Gastrocnemius medialis (tissue), 4 donors: Measurements from ENCODE around the gene KRTAP12-4. TPM values are rescaled to one million over a fixed set of nuclear protein-coding genes. Genes with fewer than 3 reads are reported as not detected.

Experiments used
- ATAC-seq, 2 donors: fragments of 150-250 bp; one replicate each; pipeline ENCODE4 v1.9.1; 2016
- DNase-seq, 2 donors: peaks; one replicate each; pipeline ENCODE4 v3.0.0-alpha.2; 2019
- H3K27ac ChIP-seq, 4 donors: fragments of 200-600 bp; sonication (generic); 1 replicate in 1 of 4; 2 replicates in 3 of 4; pipeline ENCODE4 v1.5.1; 2016 to 2018; ENCODE audit warnings: mild to moderate bottlenecking in 2 of 4, moderate library complexity in 1 of 4
- H3K27me3 ChIP-seq, 3 donors: fragments of 200-600 bp; sonication (generic) in 2 of 3; 1 replicate in 1 of 3; 2 replicates in 2 of 3; pipeline versions ENCODE4 v1.5.1 to v1.6.0; 2016 to 2019; ENCODE audit warnings: mild to moderate bottlenecking in 1 of 3, moderate library complexity in 1 of 3
- H3K36me3 ChIP-seq, 2 donors: fragments of 200-600 bp; sonication (generic) in 1 of 2; one replicate each; pipeline ENCODE4 v1.5.1; 2017 to 2018
- H3K4me1 ChIP-seq, 2 donors: fragments of 200-600 bp; sonication (generic) in 1 of 2; one replicate each; pipeline ENCODE4 v1.5.1; 2016 to 2017; ENCODE audit warnings: mild to moderate bottlenecking in 2 of 2
- H3K4me3 ChIP-seq, 4 donors: fragments of 200-600 bp; sonication (generic) in 3 of 4; 1 replicate in 1 of 4; 2 replicates in 3 of 4; pipeline ENCODE4 v1.5.1; 2016 to 2019; ENCODE audit warnings: mild to moderate bottlenecking in 2 of 4
- H3K9me3 ChIP-seq, 3 donors: fragments of 200-600 bp; sonication (generic) in 2 of 3; 1 replicate in 1 of 3; 2 replicates in 2 of 3; pipeline ENCODE4 v1.5.1; 2016 to 2019
- POLR2A ChIP-seq, 2 donors: fragments of 450-650 bp; IDR thresholded peaks; one replicate each; pipeline ENCODE4 v1.6.1; 2017; ENCODE audit warnings: antibody characterized with exemption in 2 of 2, mild to moderate bottlenecking in 2 of 2, moderate library complexity in 2 of 2
- in situ Hi-C, 4 donors: fragments of 200-750 bp; cut with MboI; loops; one replicate each; pipeline versions ENCODE4 v1.15.0 to v1.8.0; 2017; ENCODE audit warnings: low sequenced_read_pairs in 4 of 4
- intact Hi-C: fragments of 100-400 bp; cut with DNase I; formaldehyde crosslinking; loops from one replicate; pipeline ENCODE4 v1.15.1; 2023; ENCODE audit warnings: low total_unique reads
- total RNA-seq, 4 donors: library from RNA; depleted of rRNA; stranded (reverse); fragments of >200 nt; gene quantifications; one replicate each; pipeline versions ENCODE4 v1.1.0 to v1.2.3, GENCODE V29; 2016
- TF ChIP-seq, protein P1 (sequence below), 5 experiments: fragments of 450-650 bp in 3 of 5; fragments of 200-600 bp in 2 of 5; sonication (generic) in 2 of 5; IDR thresholded peaks in 4 of 5; conservative IDR thresholded peaks in 1 of 5; 1 replicate in 4 of 5; 2 replicates in 1 of 5; pipeline ENCODE4 v1.5.1; 2016 to 2019; ENCODE audit warnings: antibody characterized with exemption in 5 of 5, mild to moderate bottlenecking in 3 of 5, moderate library complexity in 3 of 5

The KRTAP12-4 gene
- total RNA-seq, 4 donors from 2014 or later = not detected

DNA sequence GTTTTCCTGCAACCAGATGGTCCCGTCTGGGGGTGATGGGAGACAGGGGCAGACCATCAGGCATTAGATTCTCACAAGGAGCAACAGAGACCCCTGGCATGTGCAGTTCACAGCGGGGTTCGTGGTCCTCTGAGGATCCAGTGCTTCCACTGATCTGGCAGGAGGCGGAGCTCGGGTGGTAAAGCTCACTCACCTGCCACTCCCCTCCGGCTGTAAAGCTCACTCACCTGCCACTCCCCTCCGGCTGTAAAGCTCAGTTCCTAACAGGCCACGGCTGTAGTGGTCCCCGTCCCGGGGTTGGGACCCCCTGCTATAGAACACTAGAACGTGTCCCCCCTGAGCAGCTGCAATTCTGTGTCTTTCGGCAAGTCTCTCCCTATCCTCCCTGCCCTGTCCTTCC is 47.1 kb upstream of the KRTAP12-4 start:
- no peaks in the 10 kb centered on the region for H3K9me3 ChIP-seq
- no peaks in the 10 kb centered on the region for H3K36me3 ChIP-seq
- intact Hi-C loops (no loop called here), in situ Hi-C loops (no loop called here)
- H3K4me3 ChIP-seq = no peak overlapping the region
- H3K27me3 ChIP-seq = peaks cover 49 to 84% (median 79%) of the 10 kb centered on the region in 3 donors
- no peak overlapping the region for H3K27ac ChIP-seq
- DNase-seq (no peak), ATAC-seq (no peak)
- TF ChIP-seq, protein P1, sequence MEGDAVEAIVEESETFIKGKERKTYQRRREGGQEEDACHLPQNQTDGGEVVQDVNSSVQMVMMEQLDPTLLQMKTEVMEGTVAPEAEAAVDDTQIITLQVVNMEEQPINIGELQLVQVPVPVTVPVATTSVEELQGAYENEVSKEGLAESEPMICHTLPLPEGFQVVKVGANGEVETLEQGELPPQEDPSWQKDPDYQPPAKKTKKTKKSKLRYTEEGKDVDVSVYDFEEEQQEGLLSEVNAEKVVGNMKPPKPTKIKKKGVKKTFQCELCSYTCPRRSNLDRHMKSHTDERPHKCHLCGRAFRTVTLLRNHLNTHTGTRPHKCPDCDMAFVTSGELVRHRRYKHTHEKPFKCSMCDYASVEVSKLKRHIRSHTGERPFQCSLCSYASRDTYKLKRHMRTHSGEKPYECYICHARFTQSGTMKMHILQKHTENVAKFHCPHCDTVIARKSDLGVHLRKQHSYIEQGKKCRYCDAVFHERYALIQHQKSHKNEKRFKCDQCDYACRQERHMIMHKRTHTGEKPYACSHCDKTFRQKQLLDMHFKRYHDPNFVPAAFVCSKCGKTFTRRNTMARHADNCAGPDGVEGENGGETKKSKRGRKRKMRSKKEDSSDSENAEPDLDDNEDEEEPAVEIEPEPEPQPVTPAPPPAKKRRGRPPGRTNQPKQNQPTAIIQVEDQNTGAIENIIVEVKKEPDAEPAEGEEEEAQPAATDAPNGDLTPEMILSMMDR (IDR thresholded peaks at IDR 0.05 in 4 of 5, conservative IDR thresholded peaks at IDR 0.05 in 1 of 5) = no peak
- no peak for TF ChIP-seq POLR2A (IDR thresholded peaks at IDR 0.05)
- no peaks in the 10 kb centered on the region for H3K4me1 ChIP-seq

DNA sequence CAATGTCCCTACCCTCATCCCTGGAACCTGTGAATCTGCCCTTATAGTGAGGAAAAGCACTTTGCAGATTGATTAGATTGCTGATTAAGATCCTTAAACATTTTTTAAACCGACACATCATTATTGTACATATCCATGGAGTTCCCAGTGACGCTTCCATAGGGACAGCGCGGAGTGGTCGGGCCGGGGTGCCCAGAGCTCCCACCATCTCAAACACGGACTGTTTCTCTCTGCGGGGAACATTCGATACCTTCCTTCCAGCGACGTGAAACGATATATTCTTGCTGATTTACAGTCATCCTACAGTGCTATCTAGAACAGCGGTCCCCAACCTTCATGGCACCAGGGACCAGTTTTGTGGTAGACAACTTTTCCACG is 46.6 kb upstream of the KRTAP12-4 start:
- Histone ChIP-seq H3K27me3 (peaks cover 44 to 79% (median 74%) of the 10 kb centered on the region in 3 donors), H3K27ac (no peak overlapping the region), H3K36me3 (no peaks in the 10 kb centered on the region), H3K4me3 (no peak overlapping the region), H3K9me3 (no peaks in the 10 kb centered on the region), H3K4me1 (no peaks in the 10 kb centered on the region)
- TF ChIP-seq POLR2A (IDR thresholded peaks at IDR 0.05) = no peak
- TF ChIP-seq, protein P1 (IDR thresholded peaks at IDR 0.05 in 4 of 5, conservative IDR thresholded peaks at IDR 0.05 in 1 of 5) = no peak
- DNase-seq (no peak), ATAC-seq (no peak)
- intact Hi-C loops (no loop called here), in situ Hi-C loops (no loop called here)

DNA sequence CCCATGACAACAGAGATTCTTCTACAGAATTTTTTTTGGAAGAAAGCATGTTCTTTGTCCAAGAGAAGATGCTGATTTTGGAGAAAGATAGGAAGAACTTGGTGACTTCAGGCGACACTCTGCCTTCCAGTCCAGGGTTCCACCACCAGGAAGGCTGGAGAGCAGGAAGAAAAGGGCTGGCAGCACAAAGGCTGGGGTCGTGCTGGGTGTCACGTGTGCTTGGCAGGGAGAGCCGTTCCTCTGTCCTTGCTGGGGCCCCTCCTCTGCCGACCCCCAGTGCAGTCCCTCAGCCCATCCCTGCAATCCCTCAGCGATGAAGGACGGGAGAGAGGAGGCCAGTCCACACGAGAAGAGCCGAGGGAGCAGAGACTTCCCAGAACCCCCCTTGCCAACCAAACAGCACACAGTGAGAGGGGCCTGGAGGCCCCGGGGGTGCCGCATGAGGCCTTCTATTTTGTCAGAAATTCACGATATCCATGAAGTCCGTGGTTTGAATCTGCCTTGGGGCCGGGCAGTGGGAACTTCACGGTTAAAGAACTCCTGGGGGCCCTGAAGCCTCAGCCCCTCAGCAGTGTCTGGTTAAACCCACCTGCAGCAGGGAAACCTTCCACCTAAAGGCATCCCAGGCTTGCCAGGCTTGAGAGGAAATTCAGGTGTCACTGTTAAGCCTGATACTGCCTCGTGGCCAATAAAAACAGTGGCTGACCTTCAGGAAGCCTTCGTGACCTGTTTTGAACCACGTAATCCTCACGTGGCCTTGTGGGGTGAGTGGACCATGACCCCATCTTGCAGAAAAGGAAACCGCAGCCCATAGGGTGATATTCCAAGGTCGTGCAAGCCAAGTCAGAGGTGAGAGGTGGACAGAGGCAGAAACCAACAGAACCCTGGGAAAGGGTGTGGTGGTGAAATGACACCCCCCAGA is 45.9 kb upstream of the KRTAP12-4 start:
- ATAC-seq (no peak), DNase-seq (no peak)
- H3K27me3 ChIP-seq = peaks cover 44 to 76% (median 72%) of the 10 kb centered on the region in 3 donors
- in situ Hi-C loops (no loop called here), intact Hi-C loops (no loop called here)
- H3K9me3 ChIP-seq = no peaks in the 10 kb centered on the region
- H3K27ac ChIP-seq = no peak overlapping the region
- TF ChIP-seq, protein P1 (IDR thresholded peaks at IDR 0.05 in 4 of 5, conservative IDR thresholded peaks at IDR 0.05 in 1 of 5) = no peak
- no peak for TF ChIP-seq POLR2A (IDR thresholded peaks at IDR 0.05)
- H3K4me1 ChIP-seq = no peaks in the 10 kb centered on the region
- H3K4me3 ChIP-seq = no peak overlapping the region
- H3K36me3 ChIP-seq = no peaks in the 10 kb centered on the region

DNA sequence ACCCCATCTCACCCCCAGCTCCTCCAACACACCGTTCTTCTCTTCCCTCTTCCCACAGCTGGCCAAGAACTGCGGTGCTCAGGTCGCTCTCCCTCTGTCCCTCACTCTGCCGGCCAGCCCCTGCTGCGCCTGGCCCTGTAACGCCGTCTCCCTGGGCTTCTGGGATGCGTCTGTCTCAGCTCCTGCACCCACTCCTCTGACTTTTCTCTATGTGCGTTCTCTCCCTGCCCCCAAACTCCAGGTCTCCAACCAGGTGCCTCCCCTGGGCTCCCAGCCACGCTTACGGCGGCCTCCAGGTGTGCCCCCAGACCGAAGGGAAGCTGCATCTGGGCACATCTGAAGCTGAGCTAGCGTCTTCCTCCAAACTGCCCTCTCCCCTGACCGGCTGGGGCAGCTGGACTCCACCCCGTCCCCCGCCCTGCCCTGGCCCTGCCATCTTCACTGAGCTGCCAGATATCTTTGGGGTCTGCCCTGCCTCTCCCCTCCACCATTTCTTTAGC is 45.1 kb upstream of the KRTAP12-4 start:
- intact Hi-C loops (no loop called here), in situ Hi-C loops (no loop called here)
- Histone ChIP-seq H3K27ac (no peak overlapping the region), H3K9me3 (no peaks in the 10 kb centered on the region), H3K4me3 (no peak overlapping the region), H3K4me1 (no peaks in the 10 kb centered on the region), H3K27me3 (peaks cover 44 to 73% (median 69%) of the 10 kb centered on the region in 3 donors), H3K36me3 (no peaks in the 10 kb centered on the region)
- TF ChIP-seq, protein P1 (IDR thresholded peaks at IDR 0.05 in 4 of 5, conservative IDR thresholded peaks at IDR 0.05 in 1 of 5) = no peak
- no peak for TF ChIP-seq POLR2A (IDR thresholded peaks at IDR 0.05)
- ATAC-seq = no peak
- DNase-seq = no peak
